GM13976 (cell line): ENCODE data around the gene CCDC183.

Experiments
- DNase-seq: peaks from one replicate; pipeline ENCODE4 v3.0.0; 2012; ENCODE audit warnings: low spot score
- in situ Hi-C: fragments of 300-500 bp; cut with MboI; formaldehyde crosslinking; loops from one replicate; pipeline ENCODE4 v1.12.0; 2022; ENCODE audit warnings: low sequenced_read_pairs, mixed read lengths, inconsistent platforms; ENCODE audit not compliant: unreplicated experiment
- TF ChIP-seq, protein P1 (sequence below): IDR thresholded peaks from 2 replicates; pipeline ENCODE4 v1.5.1; 2012; ENCODE audit warnings: borderline replicate concordance, mild to moderate bottlenecking; ENCODE audit not compliant: insufficient read depth; ENCODE audit errors: extremely low read depth, missing control alignments, control extremely low read depth

CCDC183 gene

DNA sequence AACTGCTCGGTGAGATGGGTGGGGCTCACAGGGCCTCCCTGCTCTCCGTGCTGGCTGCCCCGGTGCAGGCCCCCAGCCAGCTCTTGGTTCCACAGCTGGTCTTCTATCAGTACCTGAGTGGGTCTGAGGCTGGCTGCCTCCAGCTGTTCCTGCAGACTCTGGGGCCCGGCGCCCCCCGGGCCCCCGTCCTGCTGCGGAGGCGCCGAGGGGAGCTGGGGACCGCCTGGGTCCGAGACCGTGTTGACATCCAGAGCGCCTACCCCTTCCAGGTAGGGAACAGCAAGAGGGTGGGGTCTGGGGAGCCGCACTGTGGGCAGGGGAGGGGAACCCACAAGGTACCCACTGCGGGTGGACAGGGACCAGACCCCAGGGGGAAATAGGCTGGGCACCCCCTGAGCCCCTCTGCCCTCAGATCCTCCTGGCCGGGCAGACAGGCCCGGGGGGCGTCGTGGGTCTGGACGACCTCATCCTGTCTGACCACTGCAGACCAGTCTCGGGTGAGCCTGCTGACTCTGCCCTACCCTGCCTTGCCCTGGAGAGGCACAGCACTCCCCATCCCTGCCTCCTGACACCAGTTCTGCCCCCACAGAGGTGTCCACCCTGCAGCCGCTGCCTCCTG lies 58.8 kb downstream of the CCDC183 start:
- in situ Hi-C loops: no loop called here
- TF ChIP-seq, protein P1, sequence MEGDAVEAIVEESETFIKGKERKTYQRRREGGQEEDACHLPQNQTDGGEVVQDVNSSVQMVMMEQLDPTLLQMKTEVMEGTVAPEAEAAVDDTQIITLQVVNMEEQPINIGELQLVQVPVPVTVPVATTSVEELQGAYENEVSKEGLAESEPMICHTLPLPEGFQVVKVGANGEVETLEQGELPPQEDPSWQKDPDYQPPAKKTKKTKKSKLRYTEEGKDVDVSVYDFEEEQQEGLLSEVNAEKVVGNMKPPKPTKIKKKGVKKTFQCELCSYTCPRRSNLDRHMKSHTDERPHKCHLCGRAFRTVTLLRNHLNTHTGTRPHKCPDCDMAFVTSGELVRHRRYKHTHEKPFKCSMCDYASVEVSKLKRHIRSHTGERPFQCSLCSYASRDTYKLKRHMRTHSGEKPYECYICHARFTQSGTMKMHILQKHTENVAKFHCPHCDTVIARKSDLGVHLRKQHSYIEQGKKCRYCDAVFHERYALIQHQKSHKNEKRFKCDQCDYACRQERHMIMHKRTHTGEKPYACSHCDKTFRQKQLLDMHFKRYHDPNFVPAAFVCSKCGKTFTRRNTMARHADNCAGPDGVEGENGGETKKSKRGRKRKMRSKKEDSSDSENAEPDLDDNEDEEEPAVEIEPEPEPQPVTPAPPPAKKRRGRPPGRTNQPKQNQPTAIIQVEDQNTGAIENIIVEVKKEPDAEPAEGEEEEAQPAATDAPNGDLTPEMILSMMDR: no peak

DNA sequence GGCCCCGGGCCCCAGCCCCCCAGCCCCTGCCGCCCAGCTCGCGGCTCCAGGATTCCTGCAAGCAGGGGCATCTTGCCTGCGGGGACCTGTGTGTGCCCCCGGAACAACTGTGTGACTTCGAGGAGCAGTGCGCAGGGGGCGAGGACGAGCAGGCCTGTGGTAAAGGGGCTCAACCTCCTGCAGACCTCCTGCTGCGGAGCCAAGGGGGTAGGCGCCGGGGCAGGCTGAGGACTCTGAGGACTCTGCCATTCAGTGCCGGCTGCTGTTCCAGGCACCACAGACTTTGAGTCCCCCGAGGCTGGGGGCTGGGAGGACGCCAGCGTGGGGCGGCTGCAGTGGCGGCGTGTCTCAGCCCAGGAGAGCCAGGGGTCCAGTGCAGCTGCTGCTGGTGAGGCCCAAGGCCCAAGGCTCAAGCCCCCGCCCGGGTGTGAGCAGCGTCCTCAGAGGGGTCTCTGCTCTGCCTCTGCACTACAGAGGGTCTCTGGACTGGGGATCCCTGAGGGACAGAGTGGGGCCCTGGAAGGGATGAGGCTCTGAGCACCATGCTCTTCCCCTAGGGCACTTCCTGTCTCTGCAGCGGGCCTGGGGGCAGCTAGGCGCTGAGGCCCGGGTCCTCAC lies 59.4 kb downstream of the CCDC183 start:
- no peak for DNase-seq
- TF ChIP-seq, protein P1: no peak
- in situ Hi-C loops: no loop called here

More for the DNA sequence above, 58.8 kb downstream of the CCDC183 start:
- DNase-seq: no peak

DNA sequence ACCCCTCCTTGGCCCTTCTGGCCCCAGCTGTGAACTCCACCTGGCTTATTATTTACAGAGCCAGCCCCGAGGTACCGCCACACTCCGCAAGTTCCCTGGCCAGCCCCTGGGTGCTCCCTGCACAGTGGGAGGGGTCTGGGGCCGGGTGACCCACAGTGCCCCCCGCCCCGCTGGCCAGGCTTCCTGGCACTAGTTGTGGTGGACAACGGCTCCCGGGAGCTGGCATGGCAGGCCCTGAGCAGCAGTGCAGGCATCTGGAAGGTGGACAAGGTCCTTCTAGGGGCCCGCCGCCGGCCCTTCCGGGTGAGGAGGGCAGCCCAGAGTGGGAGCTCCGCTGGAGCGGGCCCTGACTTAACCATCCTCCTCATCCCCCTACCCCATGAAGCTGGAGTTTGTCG lies 59.9 kb downstream of the CCDC183 start:
- in situ Hi-C loops: no loop called here
- no peak for DNase-seq

DNA sequence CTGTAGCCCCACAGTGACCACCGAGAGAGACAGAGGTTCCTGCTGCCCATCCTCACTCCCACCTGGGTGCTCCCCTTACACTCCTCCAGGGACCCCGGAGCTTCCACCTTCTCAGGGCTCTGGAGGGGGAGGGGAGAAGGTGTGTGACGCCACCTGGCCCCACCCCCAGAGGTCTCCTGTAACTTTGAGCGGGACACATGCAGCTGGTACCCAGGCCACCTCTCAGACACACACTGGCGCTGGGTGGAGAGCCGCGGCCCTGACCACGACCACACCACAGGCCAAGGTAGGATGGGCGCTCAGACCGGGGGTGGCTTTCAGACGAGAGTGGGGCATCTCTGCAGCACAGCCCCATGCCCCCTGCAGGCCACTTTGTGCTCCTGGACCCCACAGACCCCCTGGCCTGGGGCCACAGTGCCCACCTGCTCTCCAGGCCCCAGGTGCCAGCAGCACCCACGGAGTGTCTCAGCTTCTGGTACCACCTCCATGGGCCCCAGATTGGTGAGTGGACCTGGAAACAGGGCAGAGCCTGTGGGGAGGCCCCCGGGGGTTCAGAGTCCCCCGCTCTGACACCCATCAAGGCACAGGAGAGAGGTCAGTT lies 60.5 kb downstream of the CCDC183 start:
- in situ Hi-C loops: no loop called here
- DNase-seq: no peak
- TF ChIP-seq, protein P1: no peak

More for the DNA sequence above, 59.9 kb downstream of the CCDC183 start:
- TF ChIP-seq, protein P1: no peak

DNA sequence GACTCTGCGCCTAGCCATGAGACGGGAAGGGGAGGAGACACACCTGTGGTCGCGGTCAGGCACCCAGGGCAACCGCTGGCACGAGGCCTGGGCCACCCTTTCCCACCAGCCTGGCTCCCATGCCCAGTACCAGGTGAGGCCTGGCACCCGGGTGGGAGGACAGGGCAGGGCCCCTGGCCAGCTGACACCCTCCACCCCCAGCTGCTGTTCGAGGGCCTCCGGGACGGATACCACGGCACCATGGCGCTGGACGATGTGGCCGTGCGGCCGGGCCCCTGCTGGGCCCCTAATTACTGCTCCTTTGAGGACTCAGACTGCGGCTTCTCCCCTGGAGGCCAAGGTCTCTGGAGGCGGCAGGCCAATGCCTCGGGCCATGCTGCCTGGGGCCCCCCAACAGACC lies 61.0 kb downstream of the CCDC183 start:
- no peak for DNase-seq
- in situ Hi-C loops: no loop called here
- TF ChIP-seq, protein P1: no peak
